Ishikawa (cell line): ENCODE results near the gene CXCL8.

ENCODE experiments used
- CEBPB ChIP-seq: IDR thresholded peaks from 2 replicates; pipeline ENCODE4 v1.6.1; 2012
- CREB1 ChIP-seq: IDR thresholded peaks from 2 replicates; pipeline ENCODE4 v1.6.1; 2012; ENCODE audit warnings: low read depth
- EGR1 ChIP-seq: IDR thresholded peaks from 2 replicates; pipeline ENCODE4 v1.6.1; 2012
- EP300 ChIP-seq: IDR thresholded peaks from 2 replicates; pipeline ENCODE4 v1.6.1; 2012; ENCODE audit warnings: borderline replicate concordance
- FOXM1 ChIP-seq: IDR thresholded peaks from 2 replicates; pipeline ENCODE4 v1.6.1; 2012; ENCODE audit warnings: low read depth, borderline replicate concordance
- MAX ChIP-seq: IDR thresholded peaks from 2 replicates; pipeline ENCODE4 v1.6.1; 2012
- NFIC ChIP-seq: IDR thresholded peaks from 2 replicates; pipeline ENCODE4 v1.6.1; 2012
- RAD21 ChIP-seq: IDR thresholded peaks from 2 replicates; pipeline ENCODE4 v1.6.1; 2012; ENCODE audit warnings: low read depth
- TAF1 ChIP-seq: IDR thresholded peaks from 2 replicates; pipeline ENCODE4 v1.6.1; 2012; ENCODE audit warnings: low read depth, mild to moderate bottlenecking
- TCF12 ChIP-seq: IDR thresholded peaks from 2 replicates; pipeline ENCODE4 v1.6.1; 2012; ENCODE audit warnings: low read depth
- TEAD4 ChIP-seq: IDR thresholded peaks from 2 replicates; pipeline ENCODE4 v1.6.1; 2012
- USF1 ChIP-seq: IDR thresholded peaks from 2 replicates; pipeline ENCODE4 v1.6.1; 2012
- YY1 ChIP-seq: IDR thresholded peaks from 2 replicates; pipeline ENCODE4 v1.6.1; 2012; ENCODE audit warnings: low read depth
- ZBTB7A ChIP-seq: IDR thresholded peaks from 2 replicates; pipeline ENCODE4 v1.6.1; 2012; ENCODE audit warnings: low read depth
- TF ChIP-seq, protein P1 (sequence below): IDR thresholded peaks from 2 replicates; pipeline ENCODE4 v1.6.1; 2012; ENCODE audit warnings: low read depth, mild to moderate bottlenecking

The CXCL8 gene

GRCh38 chr4:73740353-73740778 lies at the start of gene CXCL8:
Gene CXCL8, plus strand, starts transcription at chr4:73740569. Its CDS starts 90 bp downstream, at chr4:73740659.
- TF ChIP-seq RAD21 (no peak), CEBPB (no peak), NFIC (0 out of 2 replicates have a peak, but pooled peaks have one; percentile 15), TEAD4 (no peak)

GRCh38 chr4:73691759-73692158 lies 48.6 kb upstream of the CXCL8 start:
- TF ChIP-seq FOXM1 (no peak), MAX (no peak)

- TF ChIP-seq CREB1 (no peak), ZBTB7A (no peak), TEAD4 (no peak), EP300 (no peak), FOXM1 (no peak), RAD21 (no peak), USF1 (no peak), TCF12 (no peak), NFIC (no peak), CEBPB (no peak), YY1 (no peak), EGR1 (no peak), MAX (no peak), TAF1 (no peak)
- TF ChIP-seq, protein P1, sequence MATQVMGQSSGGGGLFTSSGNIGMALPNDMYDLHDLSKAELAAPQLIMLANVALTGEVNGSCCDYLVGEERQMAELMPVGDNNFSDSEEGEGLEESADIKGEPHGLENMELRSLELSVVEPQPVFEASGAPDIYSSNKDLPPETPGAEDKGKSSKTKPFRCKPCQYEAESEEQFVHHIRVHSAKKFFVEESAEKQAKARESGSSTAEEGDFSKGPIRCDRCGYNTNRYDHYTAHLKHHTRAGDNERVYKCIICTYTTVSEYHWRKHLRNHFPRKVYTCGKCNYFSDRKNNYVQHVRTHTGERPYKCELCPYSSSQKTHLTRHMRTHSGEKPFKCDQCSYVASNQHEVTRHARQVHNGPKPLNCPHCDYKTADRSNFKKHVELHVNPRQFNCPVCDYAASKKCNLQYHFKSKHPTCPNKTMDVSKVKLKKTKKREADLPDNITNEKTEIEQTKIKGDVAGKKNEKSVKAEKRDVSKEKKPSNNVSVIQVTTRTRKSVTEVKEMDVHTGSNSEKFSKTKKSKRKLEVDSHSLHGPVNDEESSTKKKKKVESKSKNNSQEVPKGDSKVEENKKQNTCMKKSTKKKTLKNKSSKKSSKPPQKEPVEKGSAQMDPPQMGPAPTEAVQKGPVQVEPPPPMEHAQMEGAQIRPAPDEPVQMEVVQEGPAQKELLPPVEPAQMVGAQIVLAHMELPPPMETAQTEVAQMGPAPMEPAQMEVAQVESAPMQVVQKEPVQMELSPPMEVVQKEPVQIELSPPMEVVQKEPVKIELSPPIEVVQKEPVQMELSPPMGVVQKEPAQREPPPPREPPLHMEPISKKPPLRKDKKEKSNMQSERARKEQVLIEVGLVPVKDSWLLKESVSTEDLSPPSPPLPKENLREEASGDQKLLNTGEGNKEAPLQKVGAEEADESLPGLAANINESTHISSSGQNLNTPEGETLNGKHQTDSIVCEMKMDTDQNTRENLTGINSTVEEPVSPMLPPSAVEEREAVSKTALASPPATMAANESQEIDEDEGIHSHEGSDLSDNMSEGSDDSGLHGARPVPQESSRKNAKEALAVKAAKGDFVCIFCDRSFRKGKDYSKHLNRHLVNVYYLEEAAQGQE = no peak
Measured at GRCh38 chr4:73692254-73692653, 48.1 kb upstream of the CXCL8 start.

- TF ChIP-seq ZBTB7A (no peak), TCF12 (no peak), EGR1 (no peak), USF1 (no peak), EP300 (no peak), CREB1 (no peak), CEBPB (no peak), FOXM1 (no peak)
- TF ChIP-seq, protein P1 = no peak
Measured at GRCh38 chr4:73692701-73693100, 47.7 kb upstream of the CXCL8 start.

GRCh38 chr4:73693811-73694210 lies 46.6 kb upstream of the CXCL8 start:
- TF ChIP-seq TAF1 = no peak

- TF ChIP-seq MAX (peak; percentile 73), FOXM1 (peak; percentile 99), CEBPB (peak; percentile 82), EP300 (peak; percentile 100), TEAD4 (peak; percentile 97), TAF1 (no peak), EGR1 (no peak), RAD21 (0 out of 2 replicates have a peak, but pooled peaks have one; percentile 26), TCF12 (peak; percentile 100), YY1 (peak; percentile 58), CREB1 (peak; percentile 44; the same call in 1 of the 2 replicates), NFIC (peak; percentile 98), ZBTB7A (no peak), USF1 (peak; percentile 44; the same call in 1 of the 2 replicates)
- TF ChIP-seq, protein P1 = no peak
Measured at GRCh38 chr4:73698217-73698616, 42.2 kb upstream of the CXCL8 start.
